Prostate gland (tissue), 2 donors: ENCODE data around the gene GRM8.

ENCODE experiments used
- POLR2A ChIP-seq: fragments of 450-650 bp; IDR thresholded peaks from one replicate; pipeline ENCODE4 v1.6.1; 2016; ENCODE audit warnings: antibody characterized with exemption, mild to moderate bottlenecking
- POLR2AphosphoS5 ChIP-seq: sonication (generic); formaldehyde crosslinking; IDR thresholded peaks from one replicate; pipeline ENCODE4 v1.6.1; 2017; ENCODE audit warnings: antibody characterized with exemption
- TF ChIP-seq, protein P1 (sequence below), 4 experiments: fragments of 200-600 bp in 2 of 4; fragments of 450-650 bp in 2 of 4; sonication (generic) in 2 of 4; IDR thresholded peaks; 1 replicate in 3 of 4; 2 replicates in 1 of 4; pipeline ENCODE4 v1.5.1; 2016 to 2019; ENCODE audit warnings: antibody characterized with exemption in 4 of 4, mild to moderate bottlenecking in 2 of 4, moderate library complexity in 2 of 4

- TF ChIP-seq POLR2A (no peak), POLR2AphosphoS5 (no peak)
- TF ChIP-seq, protein P1, sequence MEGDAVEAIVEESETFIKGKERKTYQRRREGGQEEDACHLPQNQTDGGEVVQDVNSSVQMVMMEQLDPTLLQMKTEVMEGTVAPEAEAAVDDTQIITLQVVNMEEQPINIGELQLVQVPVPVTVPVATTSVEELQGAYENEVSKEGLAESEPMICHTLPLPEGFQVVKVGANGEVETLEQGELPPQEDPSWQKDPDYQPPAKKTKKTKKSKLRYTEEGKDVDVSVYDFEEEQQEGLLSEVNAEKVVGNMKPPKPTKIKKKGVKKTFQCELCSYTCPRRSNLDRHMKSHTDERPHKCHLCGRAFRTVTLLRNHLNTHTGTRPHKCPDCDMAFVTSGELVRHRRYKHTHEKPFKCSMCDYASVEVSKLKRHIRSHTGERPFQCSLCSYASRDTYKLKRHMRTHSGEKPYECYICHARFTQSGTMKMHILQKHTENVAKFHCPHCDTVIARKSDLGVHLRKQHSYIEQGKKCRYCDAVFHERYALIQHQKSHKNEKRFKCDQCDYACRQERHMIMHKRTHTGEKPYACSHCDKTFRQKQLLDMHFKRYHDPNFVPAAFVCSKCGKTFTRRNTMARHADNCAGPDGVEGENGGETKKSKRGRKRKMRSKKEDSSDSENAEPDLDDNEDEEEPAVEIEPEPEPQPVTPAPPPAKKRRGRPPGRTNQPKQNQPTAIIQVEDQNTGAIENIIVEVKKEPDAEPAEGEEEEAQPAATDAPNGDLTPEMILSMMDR (IDR thresholded peaks at IDR 0.05) = no peak
Measured at GRCh38 chr7:126973066-126973465, 279.7 kb downstream of the GRM8 start.
